Stimulated activated CD8-positive, alpha-beta memory T cell treated with anti-CD3 and anti-CD28 coated beads, Interleukin-4, amount 100 ng/mL, for 1 hour (primary cell): ENCODE data around the gene ADD2.

Source experiments
- DNase-seq, 2 donors: peaks; one replicate each; pipeline ENCODE4 v3.0.0-alpha.2; 2020; ENCODE audit warnings: low read depth in 2 of 2, low spot score in 1 of 2

Gene ADD2

GRCh38 chr2:70726947-70727725 lies 40.9 kb downstream of the ADD2 start:
- DNase-seq: no peak

- no peak for DNase-seq
These were observed 42.5 kb downstream of the ADD2 start for GRCh38 chr2:70725505-70725904.

GRCh38 chr2:70724366-70724765 lies 43.6 kb downstream of the ADD2 start:
- no peak for DNase-seq

GRCh38 chr2:70723286-70723885 lies 44.6 kb downstream of the ADD2 start:
- DNase-seq: no peak

- DNase-seq: no peak
These were observed 47.9 kb downstream of the ADD2 start for GRCh38 chr2:70720124-70720523.

GRCh38 chr2:70719231-70719630 lies 48.8 kb downstream of the ADD2 start:
- DNase-seq: no peak

- no peak for DNase-seq
These were observed 49.3 kb downstream of the ADD2 start for GRCh38 chr2:70718736-70719135.

GRCh38 chr2:70718241-70718640 lies 49.8 kb downstream of the ADD2 start:
- DNase-seq: no peak

- DNase-seq: no peak
These were observed 50.5 kb downstream of the ADD2 start for GRCh38 chr2:70717431-70718038.

- no peak for DNase-seq
These were observed 51.0 kb downstream of the ADD2 start for GRCh38 chr2:70716951-70717350.

GRCh38 chr2:70716131-70716743 lies 51.8 kb downstream of the ADD2 start:
- DNase-seq: no peak

GRCh38 chr2:70715071-70715985 lies 52.7 kb downstream of the ADD2 start:
- DNase-seq: no peak

- DNase-seq: no peak
These were observed 53.7 kb downstream of the ADD2 start for GRCh38 chr2:70714141-70714905.

- DNase-seq: no peak
These were observed 55.1 kb downstream of the ADD2 start for GRCh38 chr2:70712916-70713315.

GRCh38 chr2:70711191-70711590 lies 56.8 kb downstream of the ADD2 start:
- DNase-seq: no peak

GRCh38 chr2:70710038-70710690 lies 57.8 kb downstream of the ADD2 start:
- no peak for DNase-seq

GRCh38 chr2:70709275-70710037 lies 58.5 kb downstream of the ADD2 start:
- DNase-seq: no peak

- no peak for DNase-seq
These were observed 59.4 kb downstream of the ADD2 start for GRCh38 chr2:70708376-70709199.
